Spinal cord (tissue), 10 donors: ENCODE results near the gene FMO1. TPM values are rescaled to one million over a fixed set of nuclear protein-coding genes. Genes with fewer than 3 reads are reported as not detected.

Experiments used
- DNase-seq, 6 donors: peaks; one replicate each; pipeline versions ENCODE4 v3.0.0 to v3.0.0-alpha.2; 2013 to 2015; ENCODE audit warnings: low spot score in 6 of 6, low read depth in 4 of 6
- H3K27ac ChIP-seq: one replicate; pipeline ENCODE4 v1.5.1; 2013; ENCODE audit warnings: low read depth, low read length, control low read depth
- H3K27me3 ChIP-seq: one replicate; pipeline ENCODE4 v1.6.1; 2013; ENCODE audit warnings: low read length; ENCODE audit not compliant: control insufficient read depth, insufficient read depth
- H3K36me3 ChIP-seq: one replicate; pipeline ENCODE4 v1.6.1; 2013; ENCODE audit warnings: low read length; ENCODE audit not compliant: control insufficient read depth, insufficient read depth
- H3K4me1 ChIP-seq: one replicate; pipeline ENCODE4 v1.6.1; 2013; ENCODE audit warnings: low read length; ENCODE audit not compliant: control insufficient read depth, insufficient read depth
- H3K4me3 ChIP-seq: one replicate; pipeline ENCODE4 v1.5.1; 2013; ENCODE audit warnings: low read depth, low read length, control low read depth
- H3K9me3 ChIP-seq: one replicate; pipeline ENCODE4 v1.6.1; 2013; ENCODE audit warnings: low read length; ENCODE audit not compliant: control insufficient read depth, insufficient read depth
- WGBS: methylation state at CpG from one replicate; pipeline ENCODE4 v1.1.5; 2013; ENCODE audit warnings: missing lambda C conversion rate; ENCODE audit not compliant: insufficient coverage; 5-methylcytosine and 5-hydroxymethylcytosine counted together
- polyA plus RNA-seq, 2 donors: library from polyadenylated mRNA; unstranded; fragments of 120-200 nt; gene quantifications; one replicate each; pipeline ENCODE4 v1.2.1, GENCODE V29; 2013; ENCODE audit not compliant: insufficient read length in 2 of 2
- small RNA-seq: library from RNA; depleted of rRNA; stranded (forward); fragments of <200 nt; gene quantifications from one replicate; pipeline ENCODE3, GENCODE V24; 2014; ENCODE audit warnings: low replicate concordance
- total RNA-seq, 2 donors: library from RNA; depleted of rRNA in 1 of 2; stranded (reverse); fragments of 120-200 nt in 1 of 2; fragments of >200 nt in 1 of 2; gene quantifications; one replicate each; pipeline versions ENCODE4 v1.2.3 to v1.2.4, GENCODE V29; 2013 to 2014
- donor health status: healthy.

FMO1 gene
- total and polyA plus RNA-seq, 4 donors, result 3.0 to 75.7 (median 30.1) TPM

DNA sequence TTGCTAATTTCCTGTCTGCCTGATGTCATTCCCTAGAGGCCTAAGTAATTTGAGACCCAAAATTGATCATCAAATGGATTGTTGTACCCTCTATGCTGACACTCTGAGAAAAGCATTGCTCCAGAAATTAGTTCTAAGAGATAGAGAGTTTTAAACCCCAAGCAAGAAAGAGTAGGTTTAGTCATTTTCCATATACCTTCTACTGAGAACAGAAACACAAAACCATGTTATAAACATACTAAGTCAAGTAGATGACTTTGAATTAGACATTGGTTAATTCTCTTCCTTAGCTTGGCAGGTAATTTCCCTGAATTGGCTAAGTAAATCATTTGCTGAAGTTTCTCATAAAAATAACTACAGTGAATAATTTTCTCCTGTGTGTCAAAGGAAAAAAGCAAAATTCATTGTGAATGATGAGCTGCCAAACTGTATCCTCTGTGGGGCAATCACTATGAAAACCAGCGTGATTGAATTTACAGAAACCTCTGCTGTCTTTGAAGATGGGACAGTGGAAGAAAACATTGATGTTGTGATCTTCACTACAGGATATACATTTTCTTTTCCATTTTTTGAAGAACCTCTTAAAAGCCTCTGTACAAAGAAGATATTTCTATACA is 85.8 kb downstream of the FMO1 start:
- no CpG with 5 or more reads among the region's 1 CpG for WGBS
- no peaks in the 10 kb centered on the region for H3K36me3 ChIP-seq
- DNase-seq, result no peak

More for the DNA sequence above, 85.8 kb downstream of the FMO1 start:
- Histone ChIP-seq H3K27me3 (no peaks in the 10 kb centered on the region), H3K4me3 (no peak overlapping the region), H3K27ac (no peak overlapping the region), H3K9me3 (no peaks in the 10 kb centered on the region), H3K4me1 (no peaks in the 10 kb centered on the region)

Small RNA genes within 50 kb of the gene (small RNA-seq; reads per million reads assigned to genes)
- gene RF00019, result not detected

Other genes starting within 250 kb of the FMO1 start
- 1 to 10 TPM; 1.8 to 3.5 TPM for gene FMO3, start 157.6 kb upstream of the FMO1 start, total RNA-seq
- 1 to 10 TPM; 2.1 to 2.3 TPM for gene FMO3, start 157.6 kb upstream of the FMO1 start, polyA plus RNA-seq
- gene FMO2, start 63.2 kb upstream of the FMO1 start, total RNA-seq, result 1 to 10 TPM; 4.7 to 8.7 TPM
- 1 to 10 TPM; 2.5 to 5.1 TPM for gene FMO2, start 63.2 kb upstream of the FMO1 start, polyA plus RNA-seq
- gene FMO4, start 65.7 kb downstream of the FMO1 start, total RNA-seq, result 1 to 10 TPM; 5.6 to 5.8 TPM
- 1 to 10 TPM; 1.4 to 3.7 TPM for gene FMO4, start 65.7 kb downstream of the FMO1 start, polyA plus RNA-seq
- gene PRRC2C, start 237.0 kb downstream of the FMO1 start, total RNA-seq, result 10 to 100 TPM; 64.5 to 70.5 TPM
- gene PRRC2C, start 237.0 kb downstream of the FMO1 start, polyA plus RNA-seq, result 10 to 100 TPM; 84.6 to 91.4 TPM